Body of pancreas (tissue), 4 donors: ENCODE data around the gene RASEF. TPM values are rescaled to one million over a fixed set of nuclear protein-coding genes. Genes with fewer than 3 reads are reported as not detected.

Source experiments
- ATAC-seq: fragments of 150-250 bp; one replicate; pipeline ENCODE4 v1.9.1; 2016
- DNase-seq, 4 donors: peaks; one replicate each; pipeline ENCODE4 v3.0.0-alpha.2; 2019
- H3K27ac ChIP-seq, 4 donors: fragments of 200-600 bp; sonication (generic); 1 replicate in 3 of 4; 2 replicates in 1 of 4; pipeline versions ENCODE4 v1.5.1 to v1.6.1; 2016 to 2019; ENCODE audit warnings: mild to moderate bottlenecking in 1 of 4, mixed read lengths in 1 of 4, moderate library complexity in 1 of 4
- H3K27me3 ChIP-seq, 2 donors: fragments of 200-600 bp; sonication (generic); one replicate each; pipeline ENCODE4 v1.6.0; 2016; ENCODE audit warnings: mild to moderate bottlenecking in 1 of 2
- H3K36me3 ChIP-seq, 2 donors: fragments of 200-600 bp; sonication (generic); replicated peaks in 1 of 2; 2 replicates each; pipeline ENCODE4 v1.5.1; 2016; ENCODE audit warnings: low read depth in 2 of 2; ENCODE audit not compliant: insufficient read depth in 1 of 2
- H3K4me1 ChIP-seq: fragments of 200-600 bp; sonication (generic); one replicate; pipeline ENCODE4 v1.6.0; 2016
- H3K4me3 ChIP-seq, 2 donors: fragments of 200-600 bp; sonication (generic); 1 replicate in 1 of 2; 2 replicates in 1 of 2; pipeline ENCODE4 v1.5.1; 2016 to 2019
- H3K9me3 ChIP-seq, 3 donors: fragments of 200-600 bp; sonication (generic); 1 replicate in 2 of 3; 2 replicates in 1 of 3; pipeline ENCODE4 v1.5.1; 2016
- POLR2A ChIP-seq, 3 donors: fragments of 450-650 bp; IDR thresholded peaks; one replicate each; pipeline ENCODE4 v1.6.1; 2016; ENCODE audit warnings: antibody characterized with exemption in 3 of 3, mild to moderate bottlenecking in 2 of 3
- WGBS, 2 donors: methylation state at CpG; one replicate each; pipeline ENCODE4 v1.1.5; 2017; 5-methylcytosine and 5-hydroxymethylcytosine counted together
- intact Hi-C: fragments of 100-400 bp; cut with DNase I; formaldehyde crosslinking; loops from one replicate; pipeline ENCODE4 v1.15.1; 2023
- total RNA-seq, 2 donors: library from RNA; depleted of rRNA; stranded (reverse); fragments of >200 nt; gene quantifications; one replicate each; pipeline ENCODE4 v1.1.0, GENCODE V29; 2016
- TF ChIP-seq, protein P1 (sequence below), 7 experiments: fragments of 450-650 bp in 4 of 7; fragments of 200-600 bp in 3 of 7; sonication (generic) in 3 of 7; IDR thresholded peaks; one replicate each; pipeline ENCODE4 v1.5.1; 2016 to 2019; ENCODE audit warnings: antibody characterized with exemption in 7 of 7

Gene RASEF
- total RNA-seq, 2 donors from 2014 or later = 49.5 to 59.7 TPM

DNA sequence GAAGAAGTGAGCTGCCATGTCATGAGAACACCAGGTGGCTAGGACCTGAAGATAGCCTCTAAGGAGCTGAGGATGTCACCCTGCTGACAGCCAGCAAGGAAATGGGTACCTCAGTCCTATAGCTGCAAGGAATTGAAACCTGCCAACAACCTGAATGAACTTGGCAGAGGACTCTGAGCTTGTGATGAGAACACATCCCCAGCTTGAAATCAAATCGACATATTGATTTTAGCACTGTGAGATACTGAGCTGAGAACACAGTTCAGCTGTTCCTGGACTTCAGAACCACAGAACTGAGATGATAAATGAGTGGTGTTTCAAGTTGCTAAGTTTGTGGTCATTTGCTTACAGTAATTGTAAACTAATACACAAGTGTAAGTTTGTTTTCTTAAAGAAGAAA, 5.5 kb upstream of the RASEF start:
- peaks cover 44% of the 10 kb centered on the region for H3K4me1 ChIP-seq
- no peak overlapping the region for H3K4me3 ChIP-seq
- no peaks in the 10 kb centered on the region for H3K36me3 ChIP-seq
- no peaks in the 10 kb centered on the region for H3K9me3 ChIP-seq
- intact Hi-C loops = no loop called here
- peak overlapping the region in 1 of 4 donors; percentile 2 for H3K27ac ChIP-seq
- H3K27me3 ChIP-seq = no peaks in the 10 kb centered on the region
- TF ChIP-seq, protein P1, sequence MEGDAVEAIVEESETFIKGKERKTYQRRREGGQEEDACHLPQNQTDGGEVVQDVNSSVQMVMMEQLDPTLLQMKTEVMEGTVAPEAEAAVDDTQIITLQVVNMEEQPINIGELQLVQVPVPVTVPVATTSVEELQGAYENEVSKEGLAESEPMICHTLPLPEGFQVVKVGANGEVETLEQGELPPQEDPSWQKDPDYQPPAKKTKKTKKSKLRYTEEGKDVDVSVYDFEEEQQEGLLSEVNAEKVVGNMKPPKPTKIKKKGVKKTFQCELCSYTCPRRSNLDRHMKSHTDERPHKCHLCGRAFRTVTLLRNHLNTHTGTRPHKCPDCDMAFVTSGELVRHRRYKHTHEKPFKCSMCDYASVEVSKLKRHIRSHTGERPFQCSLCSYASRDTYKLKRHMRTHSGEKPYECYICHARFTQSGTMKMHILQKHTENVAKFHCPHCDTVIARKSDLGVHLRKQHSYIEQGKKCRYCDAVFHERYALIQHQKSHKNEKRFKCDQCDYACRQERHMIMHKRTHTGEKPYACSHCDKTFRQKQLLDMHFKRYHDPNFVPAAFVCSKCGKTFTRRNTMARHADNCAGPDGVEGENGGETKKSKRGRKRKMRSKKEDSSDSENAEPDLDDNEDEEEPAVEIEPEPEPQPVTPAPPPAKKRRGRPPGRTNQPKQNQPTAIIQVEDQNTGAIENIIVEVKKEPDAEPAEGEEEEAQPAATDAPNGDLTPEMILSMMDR (IDR thresholded peaks at IDR 0.05) = no peak
- no peak for TF ChIP-seq POLR2A (IDR thresholded peaks at IDR 0.05)
- no peak for ATAC-seq
- DNase-seq = no peak
- 12 to 14% methylated on average over 1 of the region's 1 CpG for WGBS, 2 donors

DNA sequence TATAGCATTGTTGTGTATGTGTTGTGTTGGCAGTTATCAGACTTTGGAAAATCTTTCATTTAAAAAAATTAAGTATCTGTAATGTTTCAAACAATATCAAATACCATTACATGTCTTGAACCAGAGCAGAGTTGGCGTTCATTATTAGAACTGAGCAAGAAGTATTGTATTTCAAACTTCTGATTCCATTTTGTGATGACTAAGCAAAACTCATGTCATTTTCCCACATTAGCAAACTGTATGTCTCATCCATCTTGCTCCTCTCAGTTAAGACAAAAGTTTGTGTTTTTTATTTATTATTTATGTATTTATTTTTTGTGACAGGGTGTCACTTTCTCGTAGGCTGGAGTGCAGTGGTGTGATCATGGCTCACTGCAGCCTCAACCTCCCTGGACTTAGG, 4.6 kb upstream of the RASEF start:
- H3K4me1 ChIP-seq = peaks cover 44% of the 10 kb centered on the region
- 88 to 95% methylated on average over 2 of the region's 2 CpGs for WGBS, 2 donors
- no peak overlapping the region for H3K27ac ChIP-seq
- H3K9me3 ChIP-seq = no peaks in the 10 kb centered on the region
- TF ChIP-seq POLR2A (IDR thresholded peaks at IDR 0.05) = no peak
- TF ChIP-seq, protein P1 (IDR thresholded peaks at IDR 0.05) = no peak
- H3K27me3 ChIP-seq = no peaks in the 10 kb centered on the region
- no peak for ATAC-seq
- no peak overlapping the region for H3K4me3 ChIP-seq
- intact Hi-C loops = no loop called here
- H3K36me3 ChIP-seq = no peaks in the 10 kb centered on the region
- no peak for DNase-seq

- WGBS, 2 donors = 78 to 80% methylated on average over 5 of the region's 5 CpGs
- Histone ChIP-seq H3K27me3 (no peaks in the 10 kb centered on the region), H3K36me3 (no peaks in the 10 kb centered on the region), H3K27ac (no peak overlapping the region), H3K4me3 (no peak overlapping the region), H3K4me1 (peaks cover 44% of the 10 kb centered on the region), H3K9me3 (no peaks in the 10 kb centered on the region)
- intact Hi-C loops = no loop called here
- TF ChIP-seq, protein P1 (IDR thresholded peaks at IDR 0.05) = no peak
- no peak for TF ChIP-seq POLR2A (IDR thresholded peaks at IDR 0.05)
- ATAC-seq (no peak), DNase-seq (no peak)
Observed at GRCh38 chr9:83066771-83067170, 3.8 kb upstream of the RASEF start.

DNA sequence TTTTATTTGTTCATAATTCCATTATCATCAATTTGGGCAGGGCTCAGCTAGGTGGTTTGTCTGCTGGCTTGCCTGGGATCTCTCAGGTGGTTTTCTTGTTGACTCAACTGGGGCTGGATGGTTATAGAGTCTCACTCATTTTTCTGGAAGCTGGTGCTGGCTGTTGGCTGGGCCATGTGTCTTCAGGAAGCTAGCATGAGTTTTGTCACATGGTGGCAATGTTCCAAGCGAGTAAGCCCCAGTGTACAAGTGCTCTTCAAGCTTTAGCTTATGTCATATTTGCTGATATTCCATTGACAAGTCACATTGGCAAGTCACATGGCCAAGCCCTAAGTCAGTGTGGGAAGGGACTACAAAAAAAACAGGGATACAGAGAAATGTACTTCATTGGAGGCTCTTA, 2.3 kb upstream of the RASEF start:
- intact Hi-C loops = no loop called here
- no peaks in the 10 kb centered on the region for H3K36me3 ChIP-seq
- WGBS, 2 donors = 82 to 100% methylated on average over 1 of the region's 1 CpG
- H3K27ac ChIP-seq = no peak overlapping the region
- H3K27me3 ChIP-seq = no peaks in the 10 kb centered on the region
- no peak overlapping the region for H3K4me3 ChIP-seq
- TF ChIP-seq, protein P1 (IDR thresholded peaks at IDR 0.05) = no peak
- TF ChIP-seq POLR2A (IDR thresholded peaks at IDR 0.05) = no peak
- peaks cover 45% of the 10 kb centered on the region for H3K4me1 ChIP-seq
- ATAC-seq = no peak
- DNase-seq = peak in 1 of 4 donors; percentile 21
- H3K9me3 ChIP-seq = no peaks in the 10 kb centered on the region

- peak; percentile 90 to 92 (median 92) for DNase-seq
- peak overlapping the region; percentile 99 to 100 (median 99) for H3K27ac ChIP-seq
- intact Hi-C loops = no loop called here
- 0 to 1% methylated on average over 9 to 53 of the region's 53 CpGs for WGBS, 2 donors
- peaks cover 46% of the 10 kb centered on the region for H3K4me1 ChIP-seq
- TF ChIP-seq, protein P1 (IDR thresholded peaks at IDR 0.05) = no peak
- TF ChIP-seq POLR2A (IDR thresholded peaks at IDR 0.05) = peak in 2 of 3 donors; percentile 68 to 90
- peak; percentile 73 for ATAC-seq
- no peaks in the 10 kb centered on the region for H3K9me3 ChIP-seq
- no peaks in the 10 kb centered on the region for H3K27me3 ChIP-seq
- H3K4me3 ChIP-seq = peak overlapping the region; percentile 45 to 59
- H3K36me3 ChIP-seq = no peaks in the 10 kb centered on the region
Observed at GRCh38 chr9:83061990-83062650, 822 bp downstream of the RASEF start.
